ENCODE results near the gene KLHL29. TPM values are rescaled to one million over a fixed set of nuclear protein-coding genes. Genes with fewer than 3 reads are reported as not detected.
A peak's percentile ranks its signal among the peaks of the same experiment; 100 is the strongest.

The KLHL29 gene
- total RNA-seq, 1 donor from 2014 or later: 16.3 TPM

DNA sequence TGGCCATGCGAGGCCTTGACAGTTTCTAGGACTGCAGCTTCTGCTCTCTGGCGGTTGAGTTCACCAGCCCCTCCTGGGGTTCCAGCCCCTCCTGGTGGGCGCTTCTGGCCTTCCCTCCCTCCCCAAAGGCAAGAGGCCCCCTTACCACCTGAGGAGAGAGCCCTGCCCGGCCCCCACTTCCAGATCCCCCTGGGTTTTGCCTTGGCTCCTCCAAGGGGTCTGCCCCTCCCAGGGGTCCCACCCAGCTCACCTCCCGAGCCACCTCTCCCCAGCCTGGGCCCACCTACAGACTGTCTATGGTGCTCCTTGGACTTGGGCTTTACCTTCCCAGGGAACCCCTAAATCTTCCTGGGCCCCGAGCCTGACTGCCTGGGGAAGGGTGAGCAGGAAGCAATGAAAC lies 277.5 kb downstream of the KLHL29 start:
- TF ChIP-seq, protein P1, sequence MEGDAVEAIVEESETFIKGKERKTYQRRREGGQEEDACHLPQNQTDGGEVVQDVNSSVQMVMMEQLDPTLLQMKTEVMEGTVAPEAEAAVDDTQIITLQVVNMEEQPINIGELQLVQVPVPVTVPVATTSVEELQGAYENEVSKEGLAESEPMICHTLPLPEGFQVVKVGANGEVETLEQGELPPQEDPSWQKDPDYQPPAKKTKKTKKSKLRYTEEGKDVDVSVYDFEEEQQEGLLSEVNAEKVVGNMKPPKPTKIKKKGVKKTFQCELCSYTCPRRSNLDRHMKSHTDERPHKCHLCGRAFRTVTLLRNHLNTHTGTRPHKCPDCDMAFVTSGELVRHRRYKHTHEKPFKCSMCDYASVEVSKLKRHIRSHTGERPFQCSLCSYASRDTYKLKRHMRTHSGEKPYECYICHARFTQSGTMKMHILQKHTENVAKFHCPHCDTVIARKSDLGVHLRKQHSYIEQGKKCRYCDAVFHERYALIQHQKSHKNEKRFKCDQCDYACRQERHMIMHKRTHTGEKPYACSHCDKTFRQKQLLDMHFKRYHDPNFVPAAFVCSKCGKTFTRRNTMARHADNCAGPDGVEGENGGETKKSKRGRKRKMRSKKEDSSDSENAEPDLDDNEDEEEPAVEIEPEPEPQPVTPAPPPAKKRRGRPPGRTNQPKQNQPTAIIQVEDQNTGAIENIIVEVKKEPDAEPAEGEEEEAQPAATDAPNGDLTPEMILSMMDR (IDR thresholded peaks at IDR 0.05): no peak
- Histone ChIP-seq H3K27me3 (no peaks in the 10 kb centered on the region), H3K4me1 (peaks cover 0 to 7% of the 10 kb centered on the region in 2 donors), H3K36me3 (no peaks in the 10 kb centered on the region), H3K9me3 (no peaks in the 10 kb centered on the region), H3K4me3 (no peak overlapping the region), H3K27ac (no peak overlapping the region)
- DNase-seq (ENCODE audit: low spot score in 2 of 2): no peak
- intact Hi-C loops (cut with DNase I): no loop called here

GRCh38 chr2:23662941-23663920 lies 278.3 kb downstream of the KLHL29 start:
- peak overlapping the region; percentile 41 to 59 for H3K4me3 ChIP-seq
- intact Hi-C loops (cut with DNase I): no loop called here
- TF ChIP-seq, protein P1 (IDR thresholded peaks at IDR 0.05): no peak
- no peak overlapping the region for H3K27ac ChIP-seq
- no peaks in the 10 kb centered on the region for H3K27me3 ChIP-seq
- H3K36me3 ChIP-seq: no peaks in the 10 kb centered on the region
- peaks cover 0 to 7% of the 10 kb centered on the region in 2 donors for H3K4me1 ChIP-seq
- DNase-seq (ENCODE audit: low spot score in 2 of 2): peak in 1 of 2 donors; percentile 70
- no peaks in the 10 kb centered on the region for H3K9me3 ChIP-seq

- H3K9me3 ChIP-seq: no peaks in the 10 kb centered on the region
- no peak for DNase-seq (ENCODE audit: low spot score in 2 of 2)
- intact Hi-C loops (cut with DNase I): no loop called here
- H3K4me3 ChIP-seq: peak overlapping the region in 1 of 2 donors; percentile 59
- H3K4me1 ChIP-seq: peaks cover 0 to 12% of the 10 kb centered on the region in 2 donors
- TF ChIP-seq, protein P1 (IDR thresholded peaks at IDR 0.05): no peak
- H3K36me3 ChIP-seq: no peaks in the 10 kb centered on the region
- no peaks in the 10 kb centered on the region for H3K27me3 ChIP-seq
- H3K27ac ChIP-seq: no peak overlapping the region
These were observed 279.2 kb downstream of the KLHL29 start for GRCh38 chr2:23664066-23664788.

DNA sequence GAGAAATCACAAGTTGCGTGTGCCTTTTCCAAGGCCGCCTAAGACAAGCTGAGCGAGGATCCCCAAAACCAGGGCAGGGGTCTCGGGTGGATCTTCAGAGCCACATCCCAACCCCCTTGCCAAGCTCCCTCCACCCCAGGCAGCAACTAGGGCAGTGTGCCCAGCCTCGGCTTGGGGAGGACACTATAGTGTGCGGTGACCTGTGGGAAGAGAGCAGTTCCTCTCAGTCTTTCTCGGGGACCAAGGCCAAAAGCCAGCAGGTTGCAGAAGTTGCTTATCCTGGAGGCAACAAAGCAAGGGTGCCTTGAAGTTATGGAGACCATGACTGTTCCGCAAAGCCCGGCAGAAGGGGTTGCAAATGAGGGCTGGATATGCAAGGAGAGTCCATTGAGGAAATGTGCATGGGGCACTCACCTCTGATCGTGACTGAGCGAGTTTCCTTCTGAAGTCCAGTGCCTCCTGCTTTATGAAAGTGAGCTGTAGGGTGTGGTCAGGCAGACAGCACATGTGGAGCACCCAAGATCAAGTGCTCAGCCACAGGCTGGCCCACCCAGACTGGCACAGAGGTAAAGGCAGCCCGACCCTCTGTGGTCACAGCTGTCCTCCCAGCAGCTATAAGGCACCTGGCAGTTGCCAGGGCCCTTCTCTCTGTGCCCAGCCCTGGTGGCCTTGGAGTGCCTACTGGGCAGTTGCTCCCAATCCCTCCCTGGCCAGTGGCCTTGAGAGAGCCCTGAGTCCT lies 281.4 kb downstream of the KLHL29 start:
- no peak for DNase-seq (ENCODE audit: low spot score in 2 of 2)
- intact Hi-C loops (cut with DNase I): no loop called here
- H3K27ac ChIP-seq: no peak overlapping the region
- peaks cover 0 to 22% of the 10 kb centered on the region in 2 donors for H3K4me1 ChIP-seq
- H3K36me3 ChIP-seq: no peaks in the 10 kb centered on the region
- H3K4me3 ChIP-seq: no peak overlapping the region
- H3K9me3 ChIP-seq: no peaks in the 10 kb centered on the region
- H3K27me3 ChIP-seq: no peaks in the 10 kb centered on the region
- TF ChIP-seq, protein P1 (IDR thresholded peaks at IDR 0.05): no peak

GRCh38 chr2:23666980-23667357 lies 282.0 kb downstream of the KLHL29 start:
- no peak overlapping the region for H3K27ac ChIP-seq
- peaks cover 0 to 22% of the 10 kb centered on the region in 2 donors for H3K4me1 ChIP-seq
- DNase-seq (ENCODE audit: low spot score in 2 of 2): no peak
- no peak overlapping the region for H3K4me3 ChIP-seq
- intact Hi-C loops (cut with DNase I): no loop called here
- TF ChIP-seq, protein P1 (IDR thresholded peaks at IDR 0.05): no peak
- no peaks in the 10 kb centered on the region for H3K27me3 ChIP-seq
- H3K9me3 ChIP-seq: no peaks in the 10 kb centered on the region
- no peaks in the 10 kb centered on the region for H3K36me3 ChIP-seq
